GM12873 (cell line): ENCODE data around the gene INHA.

ENCODE experiments used
- CTCF ChIP-seq: IDR thresholded peaks from 2 replicates; pipeline ENCODE4 v1.5.1; 2012; ENCODE audit warnings: low read depth, mild to moderate bottlenecking, moderate library complexity, low read length, control low read depth; ENCODE audit not compliant: insufficient read depth; ENCODE audit errors: missing control alignments

INHA gene

GRCh38 chr2:219551441-219552381 is 20.4 kb upstream of the INHA start:
- TF ChIP-seq CTCF, result no peak

GRCh38 chr2:219552382-219553167 is 19.5 kb upstream of the INHA start:
- no peak for TF ChIP-seq CTCF

GRCh38 chr2:219553168-219553417 is 19.0 kb upstream of the INHA start:
- TF ChIP-seq CTCF, result no peak

GRCh38 chr2:219553463-219553963 is 18.6 kb upstream of the INHA start:
- no peak for TF ChIP-seq CTCF

GRCh38 chr2:219554350-219554749 is 17.8 kb upstream of the INHA start:
- no peak for TF ChIP-seq CTCF

- no peak for TF ChIP-seq CTCF
These were observed 16.2 kb upstream of the INHA start for GRCh38 chr2:219555956-219556355.

GRCh38 chr2:219556413-219556812 is 15.7 kb upstream of the INHA start:
- TF ChIP-seq CTCF, result no peak
